Astrocyte (in vitro differentiated cells and primary cell): ENCODE data around the gene PARD3B. TPM values are rescaled to one million over a fixed set of nuclear protein-coding genes. Genes with fewer than 3 reads are reported as not detected.
A peak's percentile ranks its signal among the peaks of the same experiment; 100 is the strongest.

ENCODE experiments used
- DNase-seq: peaks from one replicate; pipeline ENCODE4 v3.0.0-alpha.2; 2010; ENCODE audit warnings: low read depth
- FAIRE-seq: peaks from 2 replicates; lab custom pipeline; 2011; peaks lifted over from hg19 to GRCh38; lab: Jason Lieb, UNC
- H2AFZ ChIP-seq: 2 replicates; pipeline ENCODE4 v1.6.0; 2012; ENCODE audit warnings: low read depth, low read length, inconsistent platforms
- H3K27ac ChIP-seq: 2 replicates; pipeline ENCODE4 v1.5.1; 2011; ENCODE audit warnings: low read depth, low read length, inconsistent platforms
- H3K27me3 ChIP-seq: 2 replicates; pipeline ENCODE4 v1.6.0; 2011; ENCODE audit warnings: low read length, inconsistent platforms; ENCODE audit not compliant: insufficient read depth
- H3K36me3 ChIP-seq: 2 replicates; pipeline ENCODE4 v1.5.1; 2011; ENCODE audit warnings: low read length, inconsistent platforms; ENCODE audit not compliant: insufficient read depth
- H3K4me1 ChIP-seq: 2 replicates; pipeline ENCODE4 v1.5.1; 2011; ENCODE audit warnings: low read length, inconsistent platforms; ENCODE audit not compliant: insufficient read depth
- H3K4me2 ChIP-seq: 2 replicates; pipeline ENCODE4 v1.6.0; 2012; ENCODE audit warnings: low read length, inconsistent platforms
- H3K4me3 ChIP-seq: 2 replicates; pipeline ENCODE4 v1.5.1; 2011; ENCODE audit warnings: low read depth, mild to moderate bottlenecking, low read length, inconsistent platforms; ENCODE audit not compliant: insufficient read depth
- H3K79me2 ChIP-seq: 2 replicates; pipeline ENCODE4 v1.6.0; 2012; ENCODE audit warnings: mild to moderate bottlenecking, low read length, inconsistent platforms; ENCODE audit not compliant: insufficient read depth
- H3K9ac ChIP-seq: 2 replicates; pipeline ENCODE4 v1.6.0; 2012; ENCODE audit warnings: mild to moderate bottlenecking, low read length, inconsistent platforms
- H3K9me3 ChIP-seq: 2 replicates; pipeline ENCODE4 v1.5.1; 2012; ENCODE audit warnings: low read depth, mild to moderate bottlenecking, low read length, inconsistent platforms; ENCODE audit not compliant: insufficient read depth
- H4K20me1 ChIP-seq: 2 replicates; pipeline ENCODE4 v1.6.0; 2012; ENCODE audit warnings: low read length, inconsistent platforms; ENCODE audit not compliant: insufficient read depth
- H3K27ac Mint-ChIP-seq: one replicate; pipeline ENCODE4 v1.8.0; 2021; ENCODE audit warnings: mild to moderate bottlenecking, mixed read lengths; ENCODE audit not compliant: unreplicated experiment
- H3K27me3 Mint-ChIP-seq: one replicate; pipeline ENCODE4 v1.8.0; 2021; ENCODE audit warnings: low read depth, mixed read lengths; ENCODE audit not compliant: unreplicated experiment
- H3K36me3 Mint-ChIP-seq: one replicate; pipeline ENCODE4 v1.8.0; 2021; ENCODE audit warnings: low read depth, mixed read lengths; ENCODE audit not compliant: unreplicated experiment
- H3K4me1 Mint-ChIP-seq: one replicate; pipeline ENCODE4 v1.8.0; 2021; ENCODE audit warnings: low read depth, mixed read lengths; ENCODE audit not compliant: unreplicated experiment
- H3K4me3 Mint-ChIP-seq: one replicate; pipeline ENCODE4 v1.8.0; 2021; ENCODE audit warnings: mild to moderate bottlenecking, moderate library complexity, mixed read lengths; ENCODE audit not compliant: unreplicated experiment
- H3K9me3 Mint-ChIP-seq: one replicate; pipeline ENCODE4 v1.8.0; 2021; ENCODE audit warnings: mild to moderate bottlenecking, mixed read lengths; ENCODE audit not compliant: unreplicated experiment
- EZH2 ChIP-seq: IDR thresholded peaks from 2 replicates; pipeline ENCODE4 v1.6.1; 2012; ENCODE audit warnings: mild to moderate bottlenecking, low read length, inconsistent platforms; ENCODE audit not compliant: insufficient read depth
- total RNA-seq: library from RNA; stranded (reverse); gene quantifications from 2 replicates; pipeline ENCODE4 v1.2.1, GENCODE V29; 2021
- TF ChIP-seq, protein P1 (sequence below): IDR thresholded peaks from 2 replicates; pipeline ENCODE4 v1.5.1; 2011; ENCODE audit warnings: low read depth, mild to moderate bottlenecking, inconsistent platforms, low read length, moderate library complexity; ENCODE audit not compliant: insufficient read depth

PARD3B gene
- total RNA-seq, 1 donor from 2014 or later = 6.5 TPM

DNA sequence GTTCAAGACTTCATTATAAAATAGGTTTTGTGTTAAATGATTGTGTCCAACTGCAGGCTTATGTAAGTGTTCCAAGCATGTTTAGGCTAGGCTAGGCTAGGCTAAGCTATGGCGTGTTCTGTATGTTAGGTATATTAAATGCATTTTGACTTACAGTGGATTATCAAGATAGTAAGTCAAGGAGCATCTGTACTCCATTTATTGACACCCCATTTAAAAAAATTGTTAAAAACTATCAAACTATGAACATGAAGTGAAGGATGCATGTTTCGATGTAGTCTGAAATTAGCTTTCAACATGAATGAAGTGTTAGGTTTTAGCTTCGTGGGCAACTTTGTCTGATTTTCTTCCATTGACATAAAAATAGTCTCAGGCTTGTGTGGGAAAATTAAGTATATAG lies 290.5 kb downstream of the PARD3B start:
- H3K9me3 ChIP-seq = no peaks in the 10 kb centered on the region
- H3K79me2 ChIP-seq = no peaks in the 10 kb centered on the region
- no peaks in the 10 kb centered on the region for H3K36me3 ChIP-seq
- H3K36me3 Mint-ChIP-seq = no peaks in the 10 kb centered on the region
- no peaks in the 10 kb centered on the region for H3K4me1 Mint-ChIP-seq
- peaks cover 1% of the 10 kb centered on the region for H3K9me3 Mint-ChIP-seq
- H3K27me3 Mint-ChIP-seq = no peaks in the 10 kb centered on the region
- H3K4me2 ChIP-seq = no peak overlapping the region
- H3K4me3 ChIP-seq = no peak overlapping the region
- no peak overlapping the region for H2AFZ ChIP-seq
- TF ChIP-seq, protein P1, sequence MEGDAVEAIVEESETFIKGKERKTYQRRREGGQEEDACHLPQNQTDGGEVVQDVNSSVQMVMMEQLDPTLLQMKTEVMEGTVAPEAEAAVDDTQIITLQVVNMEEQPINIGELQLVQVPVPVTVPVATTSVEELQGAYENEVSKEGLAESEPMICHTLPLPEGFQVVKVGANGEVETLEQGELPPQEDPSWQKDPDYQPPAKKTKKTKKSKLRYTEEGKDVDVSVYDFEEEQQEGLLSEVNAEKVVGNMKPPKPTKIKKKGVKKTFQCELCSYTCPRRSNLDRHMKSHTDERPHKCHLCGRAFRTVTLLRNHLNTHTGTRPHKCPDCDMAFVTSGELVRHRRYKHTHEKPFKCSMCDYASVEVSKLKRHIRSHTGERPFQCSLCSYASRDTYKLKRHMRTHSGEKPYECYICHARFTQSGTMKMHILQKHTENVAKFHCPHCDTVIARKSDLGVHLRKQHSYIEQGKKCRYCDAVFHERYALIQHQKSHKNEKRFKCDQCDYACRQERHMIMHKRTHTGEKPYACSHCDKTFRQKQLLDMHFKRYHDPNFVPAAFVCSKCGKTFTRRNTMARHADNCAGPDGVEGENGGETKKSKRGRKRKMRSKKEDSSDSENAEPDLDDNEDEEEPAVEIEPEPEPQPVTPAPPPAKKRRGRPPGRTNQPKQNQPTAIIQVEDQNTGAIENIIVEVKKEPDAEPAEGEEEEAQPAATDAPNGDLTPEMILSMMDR = no peak
- no peak for TF ChIP-seq EZH2
- H3K27ac ChIP-seq = no peak overlapping the region
- H4K20me1 ChIP-seq = no peaks in the 10 kb centered on the region
- H3K4me3 Mint-ChIP-seq = no peak overlapping the region
- H3K9ac ChIP-seq = no peak overlapping the region
- FAIRE-seq (peak; percentile 5), DNase-seq (no peak)
- no peaks in the 10 kb centered on the region for H3K4me1 ChIP-seq
- H3K27me3 ChIP-seq = no peaks in the 10 kb centered on the region
- H3K27ac Mint-ChIP-seq = no peak overlapping the region

DNA sequence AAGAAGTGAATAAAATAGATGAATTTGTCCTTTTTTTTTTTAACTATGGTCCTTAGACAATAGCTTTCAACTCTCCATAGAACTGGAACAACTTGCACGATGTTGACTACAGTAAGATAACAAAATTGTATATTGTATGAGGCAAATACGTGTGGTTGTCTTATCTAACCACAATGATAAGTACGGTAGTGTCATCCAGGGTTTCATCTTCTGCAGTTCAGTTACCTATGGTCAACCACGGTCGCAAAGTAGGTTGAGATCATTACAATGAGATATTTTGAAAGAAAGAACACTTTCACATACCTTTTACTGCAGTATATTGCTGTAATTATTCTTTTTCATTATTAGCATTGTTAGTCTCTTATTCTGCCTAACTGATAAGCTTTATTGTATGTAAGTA lies 295.2 kb downstream of the PARD3B start:
- Mint-ChIP-seq H3K9me3 (peaks cover 1% of the 10 kb centered on the region), H3K36me3 (no peaks in the 10 kb centered on the region), H3K27ac (no peak overlapping the region), H3K4me1 (peaks cover 17% of the 10 kb centered on the region), H3K27me3 (no peaks in the 10 kb centered on the region), H3K4me3 (no peak overlapping the region)
- Histone ChIP-seq H3K27ac (no peak overlapping the region), H3K4me2 (no peak overlapping the region), H3K79me2 (no peaks in the 10 kb centered on the region), H3K9me3 (no peaks in the 10 kb centered on the region), H4K20me1 (no peaks in the 10 kb centered on the region), H3K27me3 (no peaks in the 10 kb centered on the region), H3K4me3 (no peak overlapping the region), H2AFZ (no peak overlapping the region), H3K9ac (no peak overlapping the region), H3K4me1 (peaks cover 18% of the 10 kb centered on the region), H3K36me3 (no peaks in the 10 kb centered on the region)
- no peak for FAIRE-seq
- DNase-seq = no peak
- no peak for TF ChIP-seq EZH2
- TF ChIP-seq, protein P1 = no peak

DNA sequence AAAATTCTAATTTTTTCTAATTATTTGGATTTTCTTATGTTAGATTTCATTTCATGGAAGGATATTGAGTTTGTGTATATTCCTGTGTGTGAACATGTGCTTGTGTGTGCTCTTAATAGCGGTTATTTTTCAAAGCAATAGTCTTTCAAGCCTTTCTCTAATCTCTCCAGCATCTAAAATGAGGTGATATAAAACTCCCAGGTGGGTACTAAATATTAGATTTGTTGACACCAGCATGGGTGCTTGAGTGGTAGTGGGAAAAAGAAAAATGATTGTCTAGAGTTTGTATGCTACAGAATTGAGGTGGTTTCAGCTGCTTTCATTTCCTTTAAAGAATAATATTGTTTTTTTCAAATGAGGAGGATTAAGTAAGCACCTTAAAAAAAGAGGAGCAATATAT lies 296.8 kb downstream of the PARD3B start:
- no peak for DNase-seq
- Histone ChIP-seq H3K36me3 (no peaks in the 10 kb centered on the region), H3K4me3 (no peak overlapping the region), H3K4me1 (peaks cover 18% of the 10 kb centered on the region), H3K27ac (peak overlapping the region; percentile 72), H3K9ac (peak overlapping the region; percentile 66), H3K79me2 (no peaks in the 10 kb centered on the region), H2AFZ (no peak overlapping the region), H4K20me1 (no peaks in the 10 kb centered on the region), H3K27me3 (no peaks in the 10 kb centered on the region), H3K9me3 (no peaks in the 10 kb centered on the region), H3K4me2 (peak overlapping the region; percentile 84)
- no peak for TF ChIP-seq EZH2
- TF ChIP-seq, protein P1 = no peak
- no peak overlapping the region for H3K4me3 Mint-ChIP-seq
- H3K36me3 Mint-ChIP-seq = no peaks in the 10 kb centered on the region
- peak overlapping the region; percentile 95 for H3K27ac Mint-ChIP-seq
- peaks cover 1% of the 10 kb centered on the region for H3K9me3 Mint-ChIP-seq
- no peaks in the 10 kb centered on the region for H3K27me3 Mint-ChIP-seq
- no peak for FAIRE-seq
- peaks cover 17% of the 10 kb centered on the region for H3K4me1 Mint-ChIP-seq
